NCI-H1694 (cell line): ENCODE results near the gene CLHC1.

ENCODE experiments used
- DNase-seq: peaks from one replicate; lab custom pipeline; 2025; lab: John Stamatoyannopoulos, UW

CLHC1 gene

DNA sequence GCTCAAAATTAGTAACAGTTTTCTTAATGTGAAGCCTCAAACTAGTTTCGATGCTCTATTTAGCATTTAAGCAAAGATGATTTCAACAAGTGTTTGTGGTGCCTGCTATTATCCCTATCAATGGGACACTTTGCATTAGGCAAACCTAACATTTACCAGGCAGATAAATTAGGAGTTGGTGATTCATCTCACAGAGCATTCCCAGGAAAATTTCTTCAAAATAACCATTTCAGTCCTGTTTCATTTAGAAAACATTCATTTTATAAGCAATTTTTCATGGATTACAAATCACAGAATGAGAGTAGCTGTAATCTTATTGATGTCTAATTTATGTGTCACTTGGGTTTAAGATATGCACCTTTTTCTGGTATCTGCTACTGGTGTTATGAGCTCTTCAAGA, 62.7 kb downstream of the CLHC1 start:
- DNase-seq = no peak

- peak; percentile 76 for DNase-seq
These were observed 63.6 kb downstream of the CLHC1 start for GRCh38 chr2:55168221-55169154.

- no peak for DNase-seq
These were observed 66.5 kb downstream of the CLHC1 start for GRCh38 chr2:55165626-55166025.

- DNase-seq = no peak
These were observed 67.3 kb downstream of the CLHC1 start for GRCh38 chr2:55164534-55165480.

- no peak for DNase-seq
These were observed 68.1 kb downstream of the CLHC1 start for GRCh38 chr2:55163941-55164390.

DNA sequence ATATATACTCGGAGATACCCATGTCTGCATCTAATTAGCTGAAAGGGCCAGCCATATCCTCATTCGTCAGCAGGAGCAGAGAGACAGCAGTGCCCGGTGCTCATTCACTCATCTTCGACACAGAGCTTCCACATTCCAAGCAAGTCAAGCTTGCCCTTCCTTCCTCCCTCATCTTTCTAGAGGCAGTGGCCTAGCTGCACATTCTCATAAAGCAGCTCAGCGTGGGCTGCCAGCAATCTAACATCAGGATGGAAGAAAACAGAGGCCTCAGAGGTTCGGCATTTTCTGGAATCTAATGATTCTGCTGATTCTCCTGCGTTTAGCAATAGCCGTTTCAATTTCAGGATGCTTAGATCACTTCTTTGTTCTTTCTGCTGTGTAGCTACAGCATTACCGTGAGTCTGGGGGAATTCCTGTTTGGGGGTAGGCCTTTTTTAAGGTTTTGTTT, 68.8 kb downstream of the CLHC1 start:
- no peak for DNase-seq

DNA sequence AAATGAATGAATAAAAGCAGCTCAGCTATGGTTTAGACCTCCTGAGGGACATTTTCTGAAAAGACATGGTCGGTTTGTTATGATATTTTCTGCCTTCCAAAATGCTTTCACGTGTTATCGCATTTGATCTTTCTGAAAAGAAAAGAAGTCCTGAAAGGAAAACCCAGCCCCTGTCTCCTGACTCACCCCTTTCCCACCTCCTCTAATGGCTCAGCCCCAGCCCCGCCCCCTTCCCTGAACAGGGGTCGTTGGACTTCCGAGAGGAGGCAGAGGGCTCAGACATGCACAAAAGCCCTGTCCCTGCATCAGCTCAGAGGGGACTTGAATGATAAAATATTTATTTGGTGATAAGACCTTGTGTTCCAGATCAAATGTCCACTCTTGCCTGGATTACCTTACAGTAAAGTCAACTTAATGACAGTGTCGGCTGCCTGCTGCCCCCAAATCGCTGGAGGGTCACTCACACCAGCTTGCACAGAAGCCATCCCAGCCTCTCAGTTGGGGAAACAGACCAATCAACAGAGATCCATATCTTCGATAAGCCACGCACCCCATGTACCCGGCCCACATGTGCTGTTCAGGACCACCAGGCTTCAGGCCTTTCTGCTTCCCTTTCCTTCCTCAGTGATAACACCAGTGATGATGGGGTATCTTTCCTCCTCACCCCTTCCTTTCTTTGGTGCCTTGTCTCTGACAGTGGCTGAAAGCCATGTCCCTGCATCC, 69.6 kb downstream of the CLHC1 start:
- DNase-seq = no peak

GRCh38 chr2:55161295-55162210, 70.5 kb downstream of the CLHC1 start:
- DNase-seq = no peak

DNA sequence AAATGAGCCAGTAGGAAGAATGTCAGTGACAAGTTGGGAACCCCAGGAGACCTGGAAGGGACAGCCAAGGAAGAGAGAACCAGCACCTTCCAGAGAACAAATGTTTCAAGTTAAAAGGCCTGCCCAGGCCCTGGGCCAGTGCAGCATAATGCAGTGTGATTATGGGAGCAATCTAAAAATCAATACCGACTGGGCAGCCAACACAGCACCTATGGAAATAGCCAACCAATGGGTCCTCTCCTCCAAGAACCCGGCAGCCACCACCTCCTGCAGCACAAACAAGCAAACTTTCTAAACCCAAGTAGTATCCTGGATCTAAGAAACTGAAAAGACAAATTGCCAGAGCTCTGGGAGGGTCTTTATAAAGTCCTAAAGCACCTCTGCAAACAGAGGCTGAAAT, 71.7 kb downstream of the CLHC1 start:
- DNase-seq = no peak

- no peak for DNase-seq
These were observed 72.3 kb downstream of the CLHC1 start for GRCh38 chr2:55159752-55160151.

- peak; percentile 38 for DNase-seq
These were observed 72.9 kb downstream of the CLHC1 start for GRCh38 chr2:55159037-55159651.

DNA sequence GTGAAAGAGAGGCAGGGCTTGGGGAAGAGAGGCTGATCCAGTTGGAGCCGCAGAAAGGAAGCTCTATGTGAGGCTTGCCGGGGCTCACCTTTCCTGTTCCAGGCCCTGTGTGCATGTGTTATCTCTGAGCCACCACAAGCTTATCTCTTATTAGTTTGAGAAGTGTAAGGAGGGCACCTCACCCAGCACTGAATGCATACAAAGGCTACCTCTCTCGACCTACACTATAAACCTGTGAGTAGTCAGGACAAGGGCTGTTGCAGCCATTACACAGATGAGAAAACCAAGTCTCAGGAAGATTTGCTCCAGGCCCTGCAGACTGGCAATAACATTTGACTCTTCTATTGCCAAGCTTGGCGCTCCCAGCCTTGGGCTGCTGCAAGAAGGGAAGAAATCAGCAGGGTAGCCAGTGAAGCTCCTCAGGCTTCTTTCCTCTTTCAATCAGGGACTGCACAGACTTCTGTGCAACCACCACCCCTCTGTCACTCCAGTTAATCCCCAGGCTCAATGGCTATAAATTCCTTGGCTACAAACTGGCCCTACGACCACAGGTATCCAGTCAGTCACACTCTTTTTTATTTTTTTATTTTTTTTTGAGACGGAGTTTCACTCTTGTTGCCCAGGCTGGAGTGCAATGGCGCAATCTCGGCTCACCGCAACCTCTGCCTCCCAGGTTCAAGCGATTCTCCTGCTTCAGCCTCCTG, 73.8 kb downstream of the CLHC1 start:
- DNase-seq = no peak

GRCh38 chr2:55157474-55157884, 74.6 kb downstream of the CLHC1 start:
- no peak for DNase-seq

GRCh38 chr2:55156984-55157383, 75.1 kb downstream of the CLHC1 start:
- no peak for DNase-seq

DNA sequence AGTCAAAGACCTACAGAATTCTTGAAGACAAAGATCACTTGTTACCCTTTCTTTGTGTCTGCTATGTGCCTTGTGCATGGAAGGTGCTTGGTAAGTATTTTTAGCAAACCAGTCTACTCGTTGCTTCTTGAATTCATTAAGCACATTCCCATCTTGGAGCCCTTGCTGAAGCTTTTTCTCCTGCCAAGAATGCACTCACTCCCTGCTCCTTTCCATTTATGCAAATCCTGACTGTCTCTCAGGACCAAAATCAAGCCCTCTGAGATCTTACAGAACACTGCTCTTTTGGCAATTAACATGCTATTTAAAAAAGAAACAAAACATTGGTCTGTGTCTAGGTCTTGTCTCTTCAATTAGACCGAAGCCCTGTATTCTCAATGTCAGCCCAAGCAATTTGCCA, 75.8 kb downstream of the CLHC1 start:
- DNase-seq = no peak

DNA sequence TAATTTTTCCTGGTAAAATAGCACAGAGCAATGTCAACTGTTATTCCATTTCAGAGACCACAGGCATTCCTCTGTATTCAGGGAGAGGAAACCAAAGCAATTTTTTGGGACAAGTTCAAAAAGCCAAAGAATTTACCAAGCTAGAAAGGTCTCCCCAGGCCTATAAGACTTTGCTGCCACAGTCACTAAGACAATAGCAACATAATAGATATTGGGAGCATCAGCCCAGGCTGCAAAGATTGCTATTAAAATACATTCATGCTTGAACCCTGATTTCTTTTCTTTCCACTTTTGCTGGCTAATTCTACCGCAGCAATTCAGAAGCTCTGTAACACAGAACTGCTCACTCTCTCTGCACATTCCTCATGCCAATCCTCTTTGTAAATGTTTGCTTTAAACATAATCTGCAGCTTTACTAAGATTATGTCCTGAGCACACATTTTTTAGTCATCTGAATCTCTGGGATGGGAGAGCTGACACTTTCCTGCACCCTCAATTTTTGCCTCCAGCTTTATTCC, 76.3 kb downstream of the CLHC1 start:
- DNase-seq = no peak

DNA sequence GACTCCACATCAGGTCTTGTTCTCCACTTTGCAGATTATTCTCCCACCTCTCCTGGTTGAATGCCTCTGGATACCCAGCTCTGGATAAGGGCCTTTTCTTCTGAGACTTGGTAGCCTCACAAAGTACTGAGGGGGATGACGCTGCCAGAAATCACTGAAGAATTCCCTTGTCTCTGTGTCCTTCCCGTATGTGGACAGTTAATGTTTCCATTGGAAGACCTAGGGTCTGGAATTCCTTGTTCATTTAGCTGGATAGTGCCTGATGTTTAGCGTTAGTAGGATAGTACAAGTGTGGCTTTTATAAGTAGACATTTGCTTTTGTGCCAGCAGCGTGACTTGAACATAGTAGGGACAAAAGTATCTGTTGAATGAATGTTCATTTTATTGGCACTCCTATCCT, 76.9 kb downstream of the CLHC1 start:
- no peak for DNase-seq

- DNase-seq = no peak
These were observed 77.5 kb downstream of the CLHC1 start for GRCh38 chr2:55154525-55155030.

DNA sequence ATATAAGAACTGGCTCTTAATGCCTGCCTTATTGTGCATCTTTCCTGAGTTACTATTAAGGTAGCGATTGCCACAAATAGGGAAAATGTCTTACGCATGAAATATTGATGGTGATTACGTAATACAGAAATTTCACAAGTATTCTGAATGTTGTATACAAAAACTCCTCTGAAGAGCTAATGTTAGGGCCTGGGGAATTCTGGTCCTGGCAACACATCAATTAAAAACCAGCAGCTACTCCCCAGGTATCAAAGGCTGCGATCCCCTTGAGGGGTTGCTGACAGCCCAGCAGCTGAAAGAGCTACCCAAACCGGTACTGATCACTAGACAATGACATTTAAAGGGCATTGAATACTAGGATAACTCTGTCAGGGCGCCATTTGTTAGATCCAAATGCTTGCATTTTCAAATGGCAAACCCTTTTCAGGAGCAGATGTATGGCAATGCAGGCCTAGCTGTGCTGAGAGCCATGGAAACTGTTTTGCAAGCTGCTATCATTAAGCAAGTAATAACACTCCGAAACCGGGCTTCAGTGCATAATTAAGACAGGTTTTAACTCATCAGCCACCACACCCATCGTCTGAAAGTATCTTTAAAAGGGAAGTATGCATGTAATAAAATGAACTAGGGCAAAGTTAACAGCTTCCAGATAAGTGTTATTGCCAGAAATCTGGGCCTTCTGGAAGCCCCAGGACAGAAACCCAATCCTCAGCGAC, 78.4 kb downstream of the CLHC1 start:
- DNase-seq = peak; percentile 40
